ENCODE results near the gene CAMK4. TPM values are rescaled to one million over a fixed set of nuclear protein-coding genes. Genes with fewer than 3 reads are reported as not detected.

Gene CAMK4
- total and polyA plus RNA-seq, 10 donors = 0.90 to 22.3 (median 12.6) TPM

GRCh38 chr5:111411301-111411700, 187.1 kb downstream of the CAMK4 start:
- H3K36me3 ChIP-seq = no peaks in the 10 kb centered on the region
- no peak overlapping the region for H3K27ac ChIP-seq
- H3K4me1 ChIP-seq = no peaks in the 10 kb centered on the region
- DNase-seq = no peak
- peaks cover 0 to 9% (median 0%) of the 10 kb centered on the region in 8 donors for H3K9me3 ChIP-seq
- no peaks in the 10 kb centered on the region for H3K27me3 ChIP-seq (replicated peaks in 1 of 7)
- intact Hi-C loops (cut with DNase I; ENCODE audit: low total_unique reads) = no loop called here
- TF ChIP-seq POLR2A (IDR thresholded peaks at IDR 0.05) (no peak), POLR2AphosphoS5 (IDR thresholded peaks at IDR 0.05) (no peak), CTCF (IDR thresholded peaks at IDR 0.05 in 8 of 11, conservative IDR thresholded peaks at IDR 0.05 in 3 of 11) (no peak)
- 88 to 98% (median 91%) methylated on average over 1 of the region's 1 CpG for WGBS, 5 donors
- H3K4me3 ChIP-seq = no peak overlapping the region

- no peak overlapping the region for H3K27ac ChIP-seq
- H3K27me3 ChIP-seq (replicated peaks in 1 of 7) = no peaks in the 10 kb centered on the region
- no peak overlapping the region for H3K4me3 ChIP-seq
- WGBS, 5 donors = 69 to 93% (median 89%) methylated on average over 2 of the region's 2 CpGs
- intact Hi-C loops (cut with DNase I; ENCODE audit: low total_unique reads) = no loop called here
- no peak for DNase-seq
- no peaks in the 10 kb centered on the region for H3K36me3 ChIP-seq
- no peaks in the 10 kb centered on the region for H3K4me1 ChIP-seq
- TF ChIP-seq POLR2AphosphoS5 (IDR thresholded peaks at IDR 0.05) (no peak), CTCF (IDR thresholded peaks at IDR 0.05 in 8 of 11, conservative IDR thresholded peaks at IDR 0.05 in 3 of 11) (no peak), POLR2A (IDR thresholded peaks at IDR 0.05) (no peak)
- H3K9me3 ChIP-seq = peaks cover 0 to 9% (median 0%) of the 10 kb centered on the region in 8 donors
Measured at GRCh38 chr5:111412593-111412992, 188.4 kb downstream of the CAMK4 start.

GRCh38 chr5:111415053-111415452, 190.9 kb downstream of the CAMK4 start:
- no peaks in the 10 kb centered on the region for H3K4me1 ChIP-seq
- no peak overlapping the region for H3K27ac ChIP-seq
- H3K27me3 ChIP-seq (replicated peaks in 1 of 7) = no peaks in the 10 kb centered on the region
- H3K36me3 ChIP-seq = no peaks in the 10 kb centered on the region
- H3K9me3 ChIP-seq = no peaks in the 10 kb centered on the region
- intact Hi-C loops (cut with DNase I; ENCODE audit: low total_unique reads) = no loop called here
- 85 to 92% (median 88%) methylated on average over 3 of the region's 3 CpGs for WGBS, 5 donors
- no peak overlapping the region for H3K4me3 ChIP-seq
- TF ChIP-seq POLR2AphosphoS5 (IDR thresholded peaks at IDR 0.05) = no peak
- no peak for TF ChIP-seq POLR2A (IDR thresholded peaks at IDR 0.05)
- no peak for TF ChIP-seq CTCF (IDR thresholded peaks at IDR 0.05 in 8 of 11, conservative IDR thresholded peaks at IDR 0.05 in 3 of 11)
- no peak for DNase-seq

GRCh38 chr5:111422245-111422644, 198.1 kb downstream of the CAMK4 start:
- intact Hi-C loops (cut with DNase I; ENCODE audit: low total_unique reads) = no loop called here
- H3K4me1 ChIP-seq = no peaks in the 10 kb centered on the region
- no peak overlapping the region for H3K4me3 ChIP-seq
- H3K27ac ChIP-seq = no peak overlapping the region
- H3K36me3 ChIP-seq = no peaks in the 10 kb centered on the region
- no peak for DNase-seq
- no peak for TF ChIP-seq CTCF (IDR thresholded peaks at IDR 0.05 in 8 of 11, conservative IDR thresholded peaks at IDR 0.05 in 3 of 11)
- H3K27me3 ChIP-seq (replicated peaks in 1 of 7) = no peaks in the 10 kb centered on the region
- WGBS, 5 donors = 69 to 84% (median 73%) methylated on average over 2 of the region's 2 CpGs
- no peaks in the 10 kb centered on the region for H3K9me3 ChIP-seq
